Liver (tissue), 3 donors: Measurements from ENCODE around the gene PALD1.

Experiments
- ATF3 ChIP-seq: IDR thresholded peaks from 2 replicates; pipeline ENCODE4 v1.6.1; 2016; ENCODE audit warnings: antibody characterized with exemption
- GABPA ChIP-seq, 2 donors: IDR thresholded peaks in 1 of 2; conservative IDR thresholded peaks in 1 of 2; 2 replicates each; pipeline ENCODE4 v1.6.1; 2016; ENCODE audit warnings: antibody characterized with exemption in 2 of 2, mild to moderate bottlenecking in 1 of 2, moderate library complexity in 1 of 2
- RAD21 ChIP-seq, 2 donors: IDR thresholded peaks; 2 replicates each; pipeline ENCODE4 v1.6.1; 2016; ENCODE audit warnings: antibody characterized with exemption in 2 of 2, mild to moderate bottlenecking in 2 of 2
- REST ChIP-seq: IDR thresholded peaks from 2 replicates; pipeline ENCODE4 v1.6.1; 2016; ENCODE audit warnings: antibody characterized with exemption, mild to moderate bottlenecking
- SP1 ChIP-seq: IDR thresholded peaks from 2 replicates; pipeline ENCODE4 v1.6.1; 2018; ENCODE audit warnings: antibody characterized with exemption, mild to moderate bottlenecking
- TAF1 ChIP-seq: conservative IDR thresholded peaks from 2 replicates; pipeline ENCODE4 v1.6.1; 2016; ENCODE audit warnings: antibody characterized with exemption, mild to moderate bottlenecking
- YY1 ChIP-seq: IDR thresholded peaks from 2 replicates; pipeline ENCODE4 v1.6.1; 2016; ENCODE audit warnings: antibody characterized with exemption, mild to moderate bottlenecking
- ZBTB33 ChIP-seq: IDR thresholded peaks from 2 replicates; pipeline ENCODE4 v1.6.1; 2016; ENCODE audit warnings: antibody characterized with exemption
- TF ChIP-seq, protein P1 (sequence below): fragments of 150-350 bp; IDR thresholded peaks from 2 replicates; pipeline ENCODE4 v1.5.1; 2017; ENCODE audit warnings: improper control_type of control experiment, low read depth, low read length; ENCODE audit not compliant: missing input control
- TF ChIP-seq, protein P2 (sequence below): IDR thresholded peaks from 2 replicates; pipeline ENCODE4 v1.6.1; 2016; ENCODE audit warnings: antibody characterized with exemption
- donor health status: healthy.
- donor health status: healthy.

DNA sequence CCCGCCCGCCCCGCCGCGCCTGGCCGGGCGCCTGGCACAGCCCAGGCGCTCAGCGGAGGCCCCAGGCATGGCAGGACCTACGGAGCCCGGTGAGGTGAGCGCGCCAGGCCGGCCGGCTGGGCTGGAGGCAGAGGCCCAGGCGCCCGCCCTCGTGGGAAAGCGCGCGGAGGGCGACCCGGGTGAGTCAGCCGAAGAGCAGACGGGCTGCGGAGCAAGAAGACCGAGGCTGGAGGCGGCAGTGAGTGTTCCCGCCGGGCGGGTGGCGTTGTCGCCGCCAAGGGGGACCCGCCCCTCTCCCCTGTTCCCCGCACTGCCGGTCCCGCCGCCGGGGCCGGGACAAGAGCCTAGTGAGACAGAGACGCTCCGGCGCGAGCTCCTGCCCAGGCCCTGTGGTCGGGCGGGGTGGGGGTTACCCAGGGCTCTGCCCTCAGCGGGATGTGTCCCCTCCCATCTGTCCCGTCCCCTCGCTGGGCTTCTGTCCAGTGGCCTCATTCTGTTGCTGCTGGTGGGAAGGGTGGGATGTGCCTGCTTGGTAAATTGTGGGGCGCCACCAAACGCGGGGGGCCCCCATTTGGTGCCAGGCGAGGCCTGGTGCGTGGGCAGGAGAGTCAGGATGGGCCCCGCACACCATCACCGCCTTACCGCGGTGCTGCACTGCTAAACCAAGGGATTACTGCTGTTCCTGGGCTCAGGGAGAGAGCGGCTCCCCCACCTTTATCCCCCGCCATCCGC lies 20.1 kb upstream of the PALD1 start:
- no peak for TF ChIP-seq SP1
- no peak for TF ChIP-seq RAD21 (IDR thresholded peaks at IDR 0.05)
- no peak for TF ChIP-seq GABPA (IDR thresholded peaks at IDR 0.05 in 1 of 2, conservative IDR thresholded peaks at IDR 0.05 in 1 of 2)
- no peak for TF ChIP-seq TAF1
- TF ChIP-seq YY1, result no peak
- TF ChIP-seq ATF3, result no peak
- TF ChIP-seq, protein P1, sequence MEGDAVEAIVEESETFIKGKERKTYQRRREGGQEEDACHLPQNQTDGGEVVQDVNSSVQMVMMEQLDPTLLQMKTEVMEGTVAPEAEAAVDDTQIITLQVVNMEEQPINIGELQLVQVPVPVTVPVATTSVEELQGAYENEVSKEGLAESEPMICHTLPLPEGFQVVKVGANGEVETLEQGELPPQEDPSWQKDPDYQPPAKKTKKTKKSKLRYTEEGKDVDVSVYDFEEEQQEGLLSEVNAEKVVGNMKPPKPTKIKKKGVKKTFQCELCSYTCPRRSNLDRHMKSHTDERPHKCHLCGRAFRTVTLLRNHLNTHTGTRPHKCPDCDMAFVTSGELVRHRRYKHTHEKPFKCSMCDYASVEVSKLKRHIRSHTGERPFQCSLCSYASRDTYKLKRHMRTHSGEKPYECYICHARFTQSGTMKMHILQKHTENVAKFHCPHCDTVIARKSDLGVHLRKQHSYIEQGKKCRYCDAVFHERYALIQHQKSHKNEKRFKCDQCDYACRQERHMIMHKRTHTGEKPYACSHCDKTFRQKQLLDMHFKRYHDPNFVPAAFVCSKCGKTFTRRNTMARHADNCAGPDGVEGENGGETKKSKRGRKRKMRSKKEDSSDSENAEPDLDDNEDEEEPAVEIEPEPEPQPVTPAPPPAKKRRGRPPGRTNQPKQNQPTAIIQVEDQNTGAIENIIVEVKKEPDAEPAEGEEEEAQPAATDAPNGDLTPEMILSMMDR, result no peak
- no peak for TF ChIP-seq REST
- TF ChIP-seq, protein P2, sequence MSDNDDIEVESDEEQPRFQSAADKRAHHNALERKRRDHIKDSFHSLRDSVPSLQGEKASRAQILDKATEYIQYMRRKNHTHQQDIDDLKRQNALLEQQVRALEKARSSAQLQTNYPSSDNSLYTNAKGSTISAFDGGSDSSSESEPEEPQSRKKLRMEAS, result no peak
- TF ChIP-seq ZBTB33, result no peak
